ENCODE data around the gene C22orf31.

C22orf31 gene

GRCh38 chr22:29016067-29016938 is 45.3 kb downstream of the C22orf31 start:
- POLR2A ChIA-PET: interaction anchor here (0.6 kb wide), 1 partner anchor 133 kb away, joined by 4 read pairs; no protein-coding TSS in a partner anchor
- no peaks in the 10 kb centered on the region for H3K4me1 ChIP-seq (ENCODE audit: control insufficient read depth, insufficient read depth, low read length)
- H3K27ac ChIP-seq (ENCODE audit: extremely low read depth, low read depth, low read length): no peak overlapping the region
- H3K36me3 ChIP-seq (ENCODE audit: control insufficient read depth in 2 of 2, insufficient read depth in 1 of 2, low read length in 2 of 2): no peaks in the 10 kb centered on the region
- H3K9me3 ChIP-seq (ENCODE audit: control insufficient read depth, insufficient read depth, low read depth, low read length): no peaks in the 10 kb centered on the region
- H3K4me3 ChIP-seq (ENCODE audit: low read depth, low read length): no peak overlapping the region
- CTCF ChIA-PET: interaction anchor here (0.6 to 0.7 kb wide), 2 partner anchors 136 to 799 kb away, joined by 3 to 4 read pairs; no protein-coding TSS in a partner anchor
- TF ChIP-seq SCRT2 (tag by site-specific recombination; IDR thresholded peaks at IDR 0.05) (peak; percentile 43), REPIN1 (tag by site-specific recombination; IDR thresholded peaks at IDR 0.05; ENCODE audit: low read depth) (no peak), PRDM1 (tag by site-specific recombination; IDR thresholded peaks at IDR 0.05) (0 out of 2 replicates have a peak, but pooled peaks have one; percentile 5)

- no peak overlapping the region for H3K27ac ChIP-seq (ENCODE audit: extremely low read depth, low read depth, low read length)
- TF ChIP-seq PRDM10 (tag by site-specific recombination; IDR thresholded peaks at IDR 0.05) (no peak), ZBTB10 (tag by site-specific recombination; IDR thresholded peaks at IDR 0.05) (no peak), ZNF843 (tag by site-specific recombination; IDR thresholded peaks at IDR 0.05) (no peak), WT1 (tag by site-specific recombination; IDR thresholded peaks at IDR 0.05) (no peak), ZNF585B (tag by site-specific recombination; IDR thresholded peaks at IDR 0.05) (no peak), ZNF248 (tag by site-specific recombination; IDR thresholded peaks at IDR 0.05) (no peak), GLI4 (tag by site-specific recombination; IDR thresholded peaks at IDR 0.05) (no peak), ZSCAN5A (tag by site-specific recombination; IDR thresholded peaks at IDR 0.05) (no peak), REST (tag by site-specific recombination; IDR thresholded peaks at IDR 0.05) (no peak), ZNF692 (tag by site-specific recombination; IDR thresholded peaks at IDR 0.05) (no peak)
- H3K4me1 ChIP-seq (ENCODE audit: control insufficient read depth, insufficient read depth, low read length): no peaks in the 10 kb centered on the region
- H3K9me3 ChIP-seq (ENCODE audit: control insufficient read depth, insufficient read depth, low read depth, low read length): no peaks in the 10 kb centered on the region
- no peaks in the 10 kb centered on the region for H3K36me3 ChIP-seq (ENCODE audit: control insufficient read depth in 2 of 2, insufficient read depth in 1 of 2, low read length in 2 of 2)
- ChIA-PET CTCF (interaction anchor here (0.8 to 1.5 kb wide), 4 partner anchors 15 to 159 kb away, joined by 3 to 6 read pairs (median 3); no protein-coding TSS in a partner anchor), POLR2A (interaction anchor here (0.6 to 2.0 kb wide), 2 partner anchors 17 to 26 kb away, joined by 4 read pairs; no protein-coding TSS in a partner anchor)
- no peak overlapping the region for H3K4me3 ChIP-seq (ENCODE audit: low read depth, low read length)
Measured at GRCh38 chr22:29014773-29015172, 46.9 kb downstream of the C22orf31 start.
